Measurements from ENCODE around the gene GABBR1.

The GABBR1 gene

GRCh38 chr6:29566856-29567255 lies 66.1 kb downstream of the GABBR1 start:
- no peak for DNase-seq (ENCODE audit: low read depth)

DNA sequence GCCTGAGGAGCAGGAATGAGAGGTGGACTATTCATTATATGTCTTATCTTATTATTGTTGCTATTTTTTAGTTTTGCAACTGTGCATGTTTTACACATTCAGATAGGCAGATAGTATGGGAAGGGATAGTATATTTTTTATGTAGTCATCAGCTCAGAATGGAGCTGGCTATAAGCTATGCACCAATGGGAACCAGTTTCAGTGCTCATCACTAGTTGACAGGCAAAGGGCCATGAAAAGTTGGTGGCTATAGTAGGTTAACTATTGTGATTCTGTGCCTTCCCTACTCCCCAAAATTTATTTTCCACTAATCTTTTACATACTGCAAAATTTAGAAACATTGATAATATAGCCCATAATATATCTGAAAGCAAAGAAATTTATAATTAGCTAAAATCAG lies 68.1 kb downstream of the GABBR1 start:
- no peak for DNase-seq (ENCODE audit: low read depth)

GRCh38 chr6:29563435-29563965 lies 69.5 kb downstream of the GABBR1 start:
- no peak for DNase-seq (ENCODE audit: low read depth)

DNA sequence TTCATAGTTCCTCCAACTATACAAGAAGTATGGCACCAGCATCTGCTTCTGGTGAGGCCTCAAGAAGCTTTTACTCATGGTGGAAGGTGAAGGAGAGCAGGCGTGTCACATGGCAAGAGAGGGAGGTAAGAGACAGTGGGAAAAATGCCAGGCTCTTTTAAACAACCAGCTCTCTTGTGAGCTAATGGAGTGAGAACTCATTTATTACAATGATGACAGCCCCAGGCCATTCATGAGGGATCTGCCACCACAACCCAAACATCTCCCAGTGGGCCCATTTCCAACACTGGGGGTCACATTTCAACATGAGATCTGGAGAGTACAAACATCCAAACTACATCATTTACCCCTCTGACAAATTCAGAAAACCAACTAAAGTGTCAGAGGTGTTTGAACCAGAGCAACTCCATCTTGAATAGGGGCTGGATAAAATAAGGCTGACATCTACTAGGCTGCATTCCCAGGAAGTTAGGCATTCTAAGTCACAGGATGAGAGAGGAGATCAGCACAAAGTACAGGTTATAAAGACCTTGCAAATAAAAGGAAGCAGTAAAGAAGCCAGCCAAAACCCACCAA lies 71.3 kb downstream of the GABBR1 start:
- no peak for DNase-seq (ENCODE audit: low read depth)

- DNase-seq (ENCODE audit: low read depth): no peak
Observed at GRCh38 chr6:29561091-29561490, 71.9 kb downstream of the GABBR1 start.

DNA sequence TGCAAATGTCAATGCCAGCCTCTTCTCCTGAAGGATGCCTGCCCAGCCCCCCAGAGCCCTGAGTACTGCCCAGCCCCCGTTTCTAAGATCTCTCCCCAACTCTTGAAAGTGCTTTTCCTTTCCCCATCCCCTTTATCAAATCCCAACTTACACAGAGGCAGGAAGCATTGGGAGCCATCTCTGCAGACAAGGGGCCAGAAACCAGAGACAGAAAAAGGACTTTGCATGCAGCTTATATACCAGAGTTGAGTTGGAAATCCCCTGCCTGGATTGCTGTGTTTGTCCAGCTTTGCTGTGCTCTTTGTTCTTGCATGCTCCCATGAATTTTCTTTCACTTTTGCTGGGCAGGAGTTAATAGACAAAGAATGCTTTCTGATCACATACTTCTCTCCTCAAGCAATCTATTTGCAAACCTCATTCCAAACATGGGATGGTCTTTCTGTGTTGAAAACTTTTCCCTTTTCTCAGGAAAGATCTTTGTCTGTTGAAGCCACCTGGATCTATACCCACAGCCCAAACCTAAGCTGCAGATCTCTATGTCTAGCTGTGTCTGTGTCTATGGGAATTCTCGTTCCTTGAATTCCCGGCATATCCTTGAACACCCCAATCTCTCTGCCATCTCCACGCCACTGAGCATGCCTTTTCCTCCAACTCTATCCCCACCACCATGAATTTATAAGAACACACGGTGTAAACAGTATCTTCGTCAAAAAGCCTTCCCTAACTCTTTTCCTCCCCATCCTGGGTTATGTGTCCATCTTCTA lies 73.3 kb downstream of the GABBR1 start, which contains the start of gene UBD:
TSS of gene UBD (minus strand) at position 209 of the 764 bp plus-strand sequence. CDS start at position 178, 31 bp downstream.
- DNase-seq (ENCODE audit: low read depth): no peak

DNA sequence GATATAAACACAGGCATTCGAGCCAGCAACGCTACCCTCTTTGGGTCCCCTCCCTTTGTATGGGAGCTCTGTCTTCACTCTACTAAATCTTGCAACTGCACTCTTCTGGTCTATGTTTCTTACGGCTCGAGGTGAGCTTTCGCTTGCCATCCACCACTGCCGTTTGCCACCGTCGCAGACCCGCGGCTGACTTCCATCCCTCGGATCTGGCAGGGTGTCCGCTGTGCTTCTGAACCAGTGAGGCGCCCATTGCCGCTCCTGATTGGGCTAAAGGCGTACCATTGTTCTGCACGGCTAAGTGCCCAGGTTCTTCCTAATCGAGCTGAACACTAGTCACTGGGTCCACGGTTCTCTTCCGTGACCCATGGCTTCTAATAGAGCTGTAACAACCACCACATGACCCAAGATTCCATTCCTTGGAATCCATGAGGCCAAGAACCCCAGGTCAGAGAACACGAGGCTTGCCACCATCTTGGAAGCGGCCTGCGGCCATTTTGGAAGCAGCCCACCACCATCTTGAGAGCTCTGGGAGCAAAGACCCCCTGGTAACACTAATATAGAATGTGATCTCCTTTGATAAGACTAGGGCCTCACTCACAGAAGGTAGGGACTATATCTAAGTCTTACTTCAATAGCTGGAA lies 74.4 kb downstream of the GABBR1 start:
- no peak for DNase-seq (ENCODE audit: low read depth)

DNA sequence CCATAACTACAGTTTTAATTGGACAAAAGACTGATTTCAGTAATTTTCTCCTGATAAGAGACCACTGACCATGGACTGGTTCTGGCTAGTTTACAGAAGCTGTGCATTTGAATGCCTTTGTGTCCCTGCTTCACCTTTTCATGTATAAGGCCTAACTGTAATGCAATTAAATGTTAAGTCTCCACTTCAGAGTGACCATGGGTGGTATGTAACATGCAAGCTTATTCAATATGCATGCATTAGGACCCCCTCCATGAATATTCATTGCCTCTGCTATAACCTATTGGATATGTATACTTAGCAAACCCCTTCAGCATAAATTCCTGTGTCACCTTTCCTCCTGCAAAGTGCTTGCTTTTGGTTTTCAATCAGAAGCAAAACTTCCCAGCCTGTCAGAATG lies 75.7 kb downstream of the GABBR1 start:
- DNase-seq (ENCODE audit: low read depth): no peak

GRCh38 chr6:29554764-29555163 lies 78.2 kb downstream of the GABBR1 start:
- no peak for DNase-seq (ENCODE audit: low read depth)

GRCh38 chr6:29553268-29554057 lies 79.5 kb downstream of the GABBR1 start:
- peak; percentile 4 for DNase-seq (ENCODE audit: low read depth)

- DNase-seq (ENCODE audit: low read depth): peak; percentile 36
Observed at GRCh38 chr6:29552512-29553051, 80.4 kb downstream of the GABBR1 start.

GRCh38 chr6:29547573-29547972 lies 85.4 kb downstream of the GABBR1 start:
- no peak for DNase-seq (ENCODE audit: low read depth)

DNA sequence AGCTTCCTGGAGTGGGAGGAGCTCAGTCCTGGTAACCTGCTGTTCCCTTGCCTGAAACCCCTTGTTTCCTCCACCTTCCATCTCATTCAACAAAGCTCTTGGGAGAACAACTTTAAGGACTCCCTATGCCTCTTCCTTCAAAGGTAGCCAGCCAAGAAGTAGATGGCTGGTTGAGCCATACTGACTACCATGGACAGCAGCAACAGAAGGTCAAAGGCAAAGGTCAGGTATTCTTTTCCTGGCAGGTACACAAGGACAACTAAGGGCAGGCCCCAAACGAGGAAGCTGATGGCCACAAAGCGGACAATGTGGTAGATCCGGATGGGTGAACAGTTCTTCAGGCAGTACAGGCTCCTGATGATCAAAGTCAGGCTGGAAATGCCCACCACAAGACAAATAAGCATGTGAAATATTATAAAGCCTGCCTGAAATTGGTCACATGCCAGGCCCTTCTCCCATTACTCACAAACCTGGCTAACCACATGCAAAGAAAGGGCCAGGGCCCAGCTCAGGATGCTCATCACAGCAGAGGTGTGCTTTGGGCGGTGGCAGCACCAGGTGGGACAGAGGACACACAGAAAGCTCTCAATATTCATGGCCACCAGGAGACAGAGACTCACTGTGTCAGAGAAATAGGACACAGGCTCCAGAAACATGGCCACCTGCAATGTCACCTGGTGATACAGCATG lies 95.1 kb downstream of the GABBR1 start:
- no peak for DNase-seq (ENCODE audit: low read depth)

DNA sequence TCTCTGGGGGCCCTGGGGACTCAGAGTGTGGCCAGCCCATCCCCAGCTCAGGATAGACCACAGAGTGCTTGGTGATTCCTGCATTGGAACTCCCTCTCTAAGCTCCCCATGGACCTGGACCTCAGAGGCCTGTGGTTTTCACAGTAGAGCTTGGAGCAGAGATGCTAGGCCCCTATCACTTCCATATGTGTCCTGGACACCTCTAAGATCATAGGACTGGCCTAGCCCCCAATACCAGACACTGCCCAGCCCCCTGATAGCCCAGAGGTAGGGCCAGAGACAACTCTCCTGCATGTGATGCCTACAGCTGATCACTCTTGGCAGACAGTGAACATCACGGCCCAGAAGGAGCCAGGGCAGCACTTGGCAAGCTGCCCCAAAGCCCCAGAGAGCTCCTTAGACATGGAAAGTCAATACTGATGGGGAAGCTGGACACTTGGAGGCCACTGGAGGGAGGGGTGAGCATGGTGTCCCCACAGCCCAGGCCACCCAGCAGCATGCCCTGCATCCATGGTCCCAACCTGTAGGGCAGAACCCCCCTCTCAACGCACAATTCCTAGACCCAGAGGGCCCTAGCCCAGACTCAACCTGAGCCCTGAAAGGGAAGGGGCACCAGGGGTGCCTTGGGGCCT lies 100.5 kb downstream of the GABBR1 start:
- DNase-seq (ENCODE audit: low read depth): no peak

DNA sequence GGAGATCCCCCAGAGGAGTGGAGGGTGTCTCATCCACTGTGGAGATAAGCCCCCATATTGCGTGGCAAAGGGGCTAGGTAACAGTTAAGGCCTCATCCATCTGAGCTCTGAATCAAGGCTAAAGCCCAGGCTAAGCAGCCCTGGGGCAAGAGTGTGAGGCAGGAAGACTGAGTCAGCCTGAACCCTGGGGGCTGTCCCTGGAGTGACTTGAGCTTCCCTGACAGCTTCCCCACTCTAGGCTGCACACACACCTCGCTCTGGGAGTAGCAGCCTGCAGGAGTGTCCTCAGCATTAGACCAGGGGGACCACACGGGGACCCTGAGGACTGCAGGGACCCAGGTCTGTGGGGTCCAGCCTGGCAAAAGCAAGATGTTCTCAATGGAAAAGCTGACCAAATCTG lies 101.3 kb downstream of the GABBR1 start:
- DNase-seq (ENCODE audit: low read depth): no peak

- no peak for DNase-seq (ENCODE audit: low read depth)
Observed at GRCh38 chr6:29530671-29531310, 102.2 kb downstream of the GABBR1 start.

DNA sequence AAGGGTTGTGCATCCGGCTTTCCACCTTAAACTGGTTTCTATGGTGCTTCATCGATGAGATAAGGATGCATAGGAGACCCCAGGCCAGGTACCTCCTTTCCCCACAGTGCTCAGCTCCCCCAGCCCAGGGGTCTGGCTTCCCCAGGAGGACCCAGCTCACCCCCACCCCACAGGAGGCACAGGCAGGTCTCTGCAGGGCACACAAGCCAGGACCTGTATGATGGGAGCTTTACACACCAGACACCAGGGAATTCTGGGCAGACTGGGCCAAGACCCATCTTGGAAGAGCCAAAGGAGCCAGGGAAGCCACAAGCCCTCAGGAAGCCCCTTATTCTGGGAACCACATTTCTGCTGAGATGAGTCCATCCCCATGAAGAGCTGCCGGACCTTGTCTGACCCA lies 103.0 kb downstream of the GABBR1 start:
- DNase-seq (ENCODE audit: low read depth): no peak

GRCh38 chr6:29528988-29529560 lies 103.9 kb downstream of the GABBR1 start:
- DNase-seq (ENCODE audit: low read depth): no peak

DNA sequence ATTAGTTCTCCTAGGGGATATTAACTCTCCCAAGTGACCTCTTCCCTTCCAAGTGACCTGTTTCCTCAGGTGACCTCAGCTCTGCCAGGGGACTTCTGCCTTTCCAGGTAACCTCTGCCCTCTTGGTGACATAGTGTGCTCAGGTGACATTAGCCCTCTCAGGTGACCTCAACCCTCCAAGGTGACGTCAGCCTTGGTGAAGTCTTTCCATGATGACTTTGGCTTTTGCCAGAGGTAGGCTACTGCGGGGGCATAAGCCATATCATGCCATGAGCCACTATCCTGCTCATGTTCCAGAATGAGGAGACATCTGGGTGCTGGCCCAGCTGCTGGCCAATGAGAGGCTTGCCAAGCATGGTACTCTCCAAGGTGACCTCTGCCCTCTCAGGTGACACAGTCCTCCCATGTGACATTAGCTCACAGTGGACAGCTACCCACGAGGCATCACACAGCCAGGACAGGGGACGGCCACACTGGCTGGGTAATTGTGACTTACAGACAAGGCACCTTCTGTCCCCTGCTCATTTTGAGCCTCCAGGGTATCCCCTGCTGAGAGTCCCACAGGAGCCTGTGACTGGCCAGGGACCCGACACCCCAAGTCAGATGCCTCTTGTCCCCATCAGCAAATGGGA lies 104.6 kb downstream of the GABBR1 start:
- no peak for DNase-seq (ENCODE audit: low read depth)
